GM12892 (cell line): Measurements from ENCODE around the gene MPRIP.
"Not testable (repeated sequence)": the region's sequence is repeated elsewhere in the genome, so short reads cannot be mapped to it uniquely, and the experiment has no call there.

Experiments used
- DNase-seq: peaks from one replicate; pipeline ENCODE4 v3.0.0; 2011; ENCODE audit not compliant: insufficient read length
- FAIRE-seq: peaks from 2 replicates; lab custom pipeline; 2011; peaks lifted over from hg19 to GRCh38; lab: Jason Lieb, UNC
- POLR2A ChIP-seq: IDR thresholded peaks from 2 replicates; pipeline ENCODE4 v1.6.1; 2011; ENCODE audit warnings: low read depth, low read length, control low read depth
- POLR2AphosphoS5 ChIP-seq: IDR thresholded peaks from 2 replicates; pipeline ENCODE4 v1.6.1; 2011; ENCODE audit warnings: low read depth, low read length, control low read depth
- TAF1 ChIP-seq: IDR thresholded peaks from 2 replicates; pipeline ENCODE4 v1.6.1; 2011; ENCODE audit warnings: low read depth, mild to moderate bottlenecking, control low read depth, low read length, borderline replicate concordance

The MPRIP gene

DNA sequence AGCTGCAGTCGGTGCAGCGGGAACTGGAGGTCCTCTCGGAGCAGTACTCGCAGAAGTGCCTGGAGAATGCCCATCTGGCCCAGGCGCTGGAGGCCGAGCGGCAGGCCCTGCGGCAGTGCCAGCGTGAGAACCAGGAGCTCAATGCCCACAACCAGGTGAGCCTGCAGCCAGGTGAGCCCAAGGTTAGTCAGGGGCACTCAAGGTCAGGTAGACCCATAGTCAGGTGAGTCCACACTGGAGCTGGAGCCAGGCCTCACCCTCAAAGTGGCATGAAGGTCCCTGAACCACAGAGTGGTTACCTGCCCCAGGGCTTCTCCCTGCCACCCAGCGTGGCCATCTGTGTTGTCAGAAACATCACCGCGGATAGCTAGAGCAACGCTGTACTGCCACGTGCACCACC is 131.7 kb downstream of the MPRIP start:
- no peak for FAIRE-seq
- no peak for DNase-seq
- no peak for TF ChIP-seq TAF1

DNA sequence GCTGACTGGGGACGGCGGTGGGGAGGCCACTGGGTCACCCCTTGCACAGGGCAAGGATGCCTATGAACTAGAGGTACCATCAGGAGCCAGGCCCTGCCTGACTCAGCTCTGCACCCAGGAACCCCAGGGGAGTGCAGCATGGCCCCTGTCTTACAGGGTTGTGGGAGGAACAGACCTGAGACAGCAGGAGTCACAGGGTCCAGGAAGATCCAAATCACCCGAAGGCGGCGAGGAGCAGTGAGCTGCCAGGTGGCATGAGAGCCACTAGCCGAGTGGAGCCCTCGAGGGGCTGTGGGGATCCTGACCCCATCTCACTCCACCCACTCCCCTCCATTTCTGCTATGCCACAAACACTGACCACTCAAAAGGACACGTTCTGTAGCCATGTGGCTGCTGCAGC is 133.1 kb downstream of the MPRIP start:
- FAIRE-seq (no peak), DNase-seq (no peak)
- TF ChIP-seq POLR2AphosphoS5 (no peak), POLR2A (no peak), TAF1 (no peak)

DNA sequence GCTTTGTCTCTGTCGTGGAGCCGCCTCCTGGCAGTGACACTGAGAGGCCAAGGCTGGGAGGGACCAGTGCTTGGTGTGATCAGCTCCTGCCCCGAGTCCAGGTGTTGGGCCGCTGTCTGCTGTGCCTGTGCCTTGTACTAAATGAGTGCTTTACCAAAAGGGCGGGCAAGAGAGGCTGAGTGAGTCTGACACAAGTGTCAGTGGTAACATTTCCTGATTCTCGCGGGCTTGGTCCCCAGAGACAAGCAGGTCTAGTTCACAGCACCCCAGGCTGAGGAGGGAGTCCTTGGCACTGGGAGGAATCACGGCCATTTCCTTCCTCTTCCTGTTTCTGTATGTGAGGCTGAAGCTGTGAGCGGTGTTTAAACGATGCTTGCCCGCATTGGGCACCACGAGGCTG is 133.7 kb downstream of the MPRIP start:
- FAIRE-seq (no peak), DNase-seq (no peak)
- TF ChIP-seq POLR2A (no peak), TAF1 (no peak), POLR2AphosphoS5 (no peak)

DNA sequence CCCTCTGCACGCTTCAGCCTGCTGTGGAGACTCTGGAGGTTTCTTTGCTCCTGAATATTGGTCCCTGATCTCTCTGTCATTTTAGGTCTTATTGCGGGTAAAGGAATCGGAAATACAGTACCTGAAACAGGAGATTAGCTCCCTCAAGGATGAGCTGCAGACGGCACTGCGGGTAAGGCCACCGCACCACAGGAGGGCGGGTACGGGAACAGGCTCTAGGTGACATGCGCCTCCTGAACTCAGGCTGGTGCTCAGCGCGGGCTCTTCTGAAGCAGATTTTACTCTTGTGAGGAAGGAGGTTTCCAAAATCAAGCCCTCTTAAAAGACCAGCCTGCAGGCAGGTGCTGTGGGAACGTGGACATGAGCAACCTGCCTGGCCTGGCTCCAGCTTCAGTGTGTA is 134.1 kb downstream of the MPRIP start:
- FAIRE-seq, result no peak
- TF ChIP-seq POLR2A (no peak), POLR2AphosphoS5 (no peak), TAF1 (no peak)
- no peak for DNase-seq

DNA sequence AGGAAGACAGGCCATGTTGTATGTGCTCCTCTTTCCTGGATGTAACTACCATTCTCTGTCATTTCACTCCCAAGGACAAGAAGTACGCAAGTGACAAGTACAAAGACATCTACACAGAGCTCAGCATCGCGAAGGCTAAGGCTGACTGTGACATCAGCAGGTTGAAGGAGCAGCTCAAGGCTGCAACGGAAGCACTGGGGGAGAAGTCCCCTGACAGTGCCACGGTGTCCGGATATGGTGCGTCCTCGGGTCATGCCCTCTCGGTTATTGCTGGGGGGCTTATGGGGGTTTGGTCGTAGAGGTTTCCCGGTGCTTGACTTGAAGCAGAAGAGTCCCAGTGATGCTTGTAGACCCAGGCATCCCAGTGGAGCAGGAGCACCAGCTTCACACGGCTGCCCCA is 134.9 kb downstream of the MPRIP start:
- DNase-seq (no peak), FAIRE-seq (no peak)
- no peak for TF ChIP-seq POLR2AphosphoS5

DNA sequence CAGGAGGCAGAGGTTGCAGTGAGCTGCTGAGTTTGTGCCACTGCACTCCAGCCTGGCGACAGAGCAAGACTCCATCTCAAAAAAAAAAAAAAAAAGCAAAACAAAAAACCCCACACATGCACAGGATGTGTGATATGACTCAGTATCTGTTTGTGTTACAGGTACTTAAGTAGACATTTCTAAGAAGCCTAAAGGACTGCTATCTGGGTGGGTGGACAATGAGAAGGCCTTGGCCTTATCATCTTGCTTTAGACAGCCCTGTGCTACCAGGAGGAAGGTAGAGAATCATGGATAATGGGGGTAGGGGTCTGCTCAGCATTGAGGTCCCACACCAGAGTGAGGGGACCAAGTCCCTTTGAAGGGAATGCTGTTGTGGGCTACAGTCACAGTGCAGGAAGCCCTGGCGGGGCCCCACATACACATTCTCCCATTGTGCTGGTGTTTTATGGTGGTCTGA is 137.1 kb downstream of the MPRIP start:
- DNase-seq (peak; percentile 55), FAIRE-seq (peak; percentile 94)
- TF ChIP-seq POLR2AphosphoS5 (no peak), TAF1 (no peak), POLR2A (no peak)

DNA sequence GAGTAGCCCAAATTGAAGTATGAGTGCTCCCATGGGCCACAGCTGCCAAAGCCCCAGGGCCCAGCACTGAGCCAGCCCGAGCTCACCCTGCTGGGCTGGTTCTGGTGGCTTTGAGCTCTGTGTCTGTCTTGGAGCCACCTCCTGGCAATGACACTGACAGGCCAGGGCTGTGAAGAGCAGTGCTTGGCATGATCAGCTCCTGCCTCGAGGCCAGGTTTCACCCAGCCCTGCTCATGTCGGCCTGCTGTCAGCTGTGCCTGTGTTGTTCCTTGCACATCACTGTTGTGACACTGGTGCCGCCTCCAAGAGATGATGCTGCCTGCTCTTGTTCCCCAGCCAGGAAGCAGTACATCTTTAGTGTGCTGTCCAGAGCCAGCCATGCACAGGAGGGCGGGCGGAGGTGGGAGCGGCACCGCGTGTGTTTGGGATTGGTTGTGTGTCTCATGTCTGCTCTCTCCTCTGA is 137.9 kb downstream of the MPRIP start:
- FAIRE-seq (peak; percentile 70), DNase-seq (no peak)
- no peak for TF ChIP-seq POLR2A
- no peak for TF ChIP-seq TAF1
- no peak for TF ChIP-seq POLR2AphosphoS5

DNA sequence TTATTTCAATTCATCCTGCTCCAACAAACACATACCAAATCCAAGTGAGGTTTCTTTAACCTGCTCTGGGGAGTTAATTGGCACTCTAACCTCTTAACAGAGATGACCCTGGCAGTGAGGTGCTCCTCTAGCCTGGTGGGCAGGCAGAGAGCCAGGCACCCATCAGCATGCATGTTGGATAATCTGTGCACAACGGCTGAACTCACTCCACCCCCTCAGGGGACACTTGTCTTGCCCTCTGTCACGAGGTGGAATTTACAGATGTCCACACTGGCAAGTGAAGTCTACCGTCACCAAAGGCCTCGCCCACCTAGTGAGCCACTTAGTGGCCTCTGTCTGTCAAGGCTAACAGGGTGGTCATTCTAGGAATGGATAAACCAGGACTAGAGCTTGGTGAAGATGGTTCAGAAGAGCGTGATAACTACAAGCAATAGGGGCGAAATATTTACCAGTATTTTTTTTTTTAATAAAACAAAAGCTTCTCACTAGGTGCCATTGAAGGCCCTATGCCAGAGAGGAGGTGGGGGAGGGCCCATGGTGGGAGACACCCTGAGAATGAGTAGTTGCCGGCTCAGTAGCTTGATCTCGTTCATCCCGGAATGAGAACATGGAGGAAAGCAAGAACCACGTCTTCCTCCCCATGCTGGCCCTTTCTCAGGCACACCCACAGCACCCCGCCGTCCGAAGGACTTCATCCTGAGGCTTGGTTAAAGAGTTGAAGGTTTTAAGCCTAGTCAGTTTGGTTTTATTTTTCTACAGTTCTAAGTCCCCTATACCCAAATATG is 138.7 kb downstream of the MPRIP start:
- FAIRE-seq (peak; percentile 70), DNase-seq (no peak)
- TF ChIP-seq POLR2A (no peak), TAF1 (no peak), POLR2AphosphoS5 (no peak)

DNA sequence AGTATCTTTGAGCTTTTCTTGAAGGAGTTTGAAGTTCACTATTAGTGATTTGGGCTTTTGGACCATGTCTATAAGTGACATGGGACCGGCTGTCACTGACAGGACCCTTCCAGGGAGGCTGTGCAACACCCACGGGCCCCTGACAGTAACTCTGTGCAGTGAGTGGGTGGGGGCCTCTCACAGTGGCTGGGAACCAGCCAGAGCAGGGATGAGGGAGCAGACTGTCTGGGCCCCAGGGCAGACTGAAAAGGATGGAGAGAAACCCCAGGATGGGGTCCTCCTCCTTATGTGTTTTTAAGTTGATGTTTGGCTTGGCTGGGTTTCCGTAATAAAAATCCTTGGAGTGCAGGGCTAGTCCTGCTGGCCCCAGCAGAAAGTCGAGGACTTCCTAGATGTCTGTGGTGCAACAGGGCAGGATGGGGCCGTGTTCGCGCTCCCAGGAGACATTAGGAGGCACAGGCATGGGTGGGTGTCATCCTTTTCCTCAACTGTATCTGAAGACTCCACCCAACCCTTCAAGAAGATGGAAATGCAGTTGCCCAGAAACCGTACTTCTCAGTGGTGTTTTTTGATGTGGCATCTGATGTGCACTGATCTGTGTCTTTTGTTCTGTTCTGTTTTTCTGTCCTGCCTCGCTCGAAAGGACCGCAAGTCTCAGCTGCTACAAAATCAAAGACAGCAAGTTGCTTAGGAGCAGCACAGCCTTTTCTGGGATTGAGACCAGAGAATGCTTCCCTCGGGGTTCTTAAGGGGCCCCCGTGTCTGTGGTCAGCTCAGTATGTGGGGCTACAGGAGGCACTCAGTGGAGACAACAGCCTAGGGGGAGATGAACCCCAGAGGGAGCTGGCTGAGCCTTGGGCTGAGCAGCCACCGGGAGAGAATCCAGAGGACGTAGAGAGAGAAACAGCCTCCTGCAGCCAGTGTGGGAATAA is 139.7 kb downstream of the MPRIP start:
- TF ChIP-seq TAF1 (no peak), POLR2A (no peak), POLR2AphosphoS5 (no peak)
- FAIRE-seq, result peak; percentile 93
- DNase-seq, result no peak

DNA sequence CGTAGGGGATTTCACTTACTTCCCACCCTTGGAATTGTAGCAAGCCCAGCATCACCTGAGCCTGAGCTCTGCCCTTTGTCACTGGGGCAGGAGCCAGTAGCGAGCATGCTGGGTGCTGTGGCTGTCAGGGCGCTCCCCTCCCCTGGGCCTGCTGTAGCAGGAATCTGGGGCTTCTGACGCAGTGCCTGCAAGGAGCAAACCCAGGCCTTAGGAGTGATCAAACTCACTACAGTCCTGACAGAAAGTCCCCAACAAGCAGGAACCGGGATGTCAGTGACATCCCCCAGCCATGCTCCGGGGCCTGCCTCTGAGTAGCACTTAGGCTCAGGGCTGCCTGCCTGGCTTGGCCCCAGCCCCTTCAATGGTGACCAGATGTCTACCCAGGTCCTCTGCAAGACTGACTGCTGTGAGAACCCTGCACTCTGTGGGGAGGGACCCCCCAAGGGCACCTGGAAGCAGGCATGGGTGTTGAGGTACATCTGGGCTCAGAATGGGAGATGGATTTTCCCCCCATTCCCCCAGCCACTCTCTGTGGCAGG is 140.4 kb downstream of the MPRIP start:
- DNase-seq (no peak), FAIRE-seq (peak; percentile 17)
- no peak for TF ChIP-seq POLR2A
- no peak for TF ChIP-seq TAF1
- no peak for TF ChIP-seq POLR2AphosphoS5

DNA sequence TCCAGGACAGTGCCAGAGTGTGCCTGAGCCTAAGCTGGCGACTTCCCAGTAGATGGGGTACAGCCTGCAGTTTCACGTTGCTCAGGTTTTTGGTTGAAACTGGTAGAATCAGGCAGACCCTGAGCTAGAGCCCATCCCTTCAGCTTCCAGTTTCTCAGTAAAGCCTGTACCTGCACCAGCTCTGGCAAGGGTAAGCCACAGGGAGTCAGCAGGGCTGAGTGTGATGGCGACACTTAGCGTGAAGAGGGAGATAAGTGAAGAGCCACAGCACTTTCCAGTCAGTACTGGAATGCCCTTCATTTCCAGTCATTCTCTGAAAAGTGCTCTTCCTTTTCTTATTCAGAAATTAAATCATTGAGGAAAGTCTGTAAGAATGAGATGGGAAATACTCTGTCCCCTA is 141.5 kb downstream of the MPRIP start:
- TF ChIP-seq POLR2AphosphoS5 (no peak), POLR2A (no peak), TAF1 (no peak)
- FAIRE-seq, result peak; percentile 42
- DNase-seq, result no peak

DNA sequence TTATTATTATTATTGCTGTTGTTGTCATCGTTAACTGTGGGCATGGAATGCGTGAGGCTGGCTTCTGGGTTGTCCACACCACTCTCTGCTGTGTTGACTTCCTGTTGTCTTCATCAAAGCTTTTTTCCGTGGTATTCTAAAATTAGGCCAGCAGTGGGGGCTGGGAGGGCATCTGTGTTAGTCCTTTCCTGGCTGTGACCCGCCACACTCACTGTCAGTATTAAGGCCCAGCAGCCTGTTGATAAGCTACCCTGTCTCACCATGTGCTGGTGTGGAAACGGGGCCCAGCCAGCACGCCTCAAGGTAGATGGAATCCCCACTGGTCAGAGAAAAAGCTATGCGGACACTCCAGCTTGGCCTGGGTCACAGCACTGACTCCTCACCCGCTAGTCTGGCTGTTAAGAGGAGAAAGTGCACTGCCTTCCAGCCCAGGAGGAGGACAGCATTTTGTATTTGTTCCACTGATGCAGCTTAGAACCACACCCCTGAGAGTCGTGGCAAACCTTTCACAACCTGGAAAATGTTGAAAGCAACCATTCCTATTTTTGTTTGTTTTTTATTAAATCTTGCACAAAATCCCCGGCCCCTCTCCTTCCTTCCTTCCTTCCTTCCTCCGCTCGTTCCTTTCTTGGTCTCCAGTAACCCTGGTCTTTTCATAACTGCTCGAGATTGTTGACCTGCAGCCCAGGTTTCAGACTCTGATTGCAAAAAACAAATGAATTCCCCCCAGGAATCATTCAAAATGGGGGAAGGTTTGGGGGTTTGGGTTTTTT is 142.9 kb downstream of the MPRIP start:
- FAIRE-seq, result peak; percentile 17
- not testable (repeated sequence) for DNase-seq
